GM18907 (cell line): Measurements from ENCODE around the gene RNF126.
"Not testable (repeated sequence)": the region's sequence is repeated elsewhere in the genome, so short reads cannot be mapped to it uniquely, and the experiment has no call there.

Source experiments
- ATAC-seq: cut with Tn5 transposase; IDR thresholded peaks from one replicate; pipeline ENCODE4 v1.9.1; 2021; ENCODE audit warnings: mild to moderate bottlenecking, moderate library complexity; ENCODE audit not compliant: unreplicated experiment

RNF126 gene

GRCh38 chr19:616062-616700 is 46.8 kb downstream of the RNF126 start:
- no peak for ATAC-seq

- no peak for ATAC-seq
Observed at GRCh38 chr19:615619-616018, 47.4 kb downstream of the RNF126 start.

GRCh38 chr19:613732-614567 is 49.1 kb downstream of the RNF126 start:
- no peak for ATAC-seq

- no peak for ATAC-seq
Observed at GRCh38 chr19:612941-613340, 50.1 kb downstream of the RNF126 start.

- ATAC-seq: no peak
Observed at GRCh38 chr19:611481-611868, 51.5 kb downstream of the RNF126 start.

GRCh38 chr19:610801-611480 is 52.1 kb downstream of the RNF126 start:
- no peak for ATAC-seq

GRCh38 chr19:610071-610800 is 52.8 kb downstream of the RNF126 start:
- ATAC-seq: no peak

- ATAC-seq: no peak
Observed at GRCh38 chr19:609004-609346, 54.0 kb downstream of the RNF126 start.

- ATAC-seq: no peak
Observed at GRCh38 chr19:608155-609003, 54.6 kb downstream of the RNF126 start.

- no peak for ATAC-seq
Observed at GRCh38 chr19:607301-608154, 55.5 kb downstream of the RNF126 start.

GRCh38 chr19:605061-605971 is 57.7 kb downstream of the RNF126 start:
- not testable (repeated sequence) for ATAC-seq

- no peak for ATAC-seq
Observed at GRCh38 chr19:604355-604754, 58.7 kb downstream of the RNF126 start.

GRCh38 chr19:603779-604178 is 59.2 kb downstream of the RNF126 start:
- ATAC-seq: not testable (repeated sequence)

- ATAC-seq: not testable (repeated sequence)
Observed at GRCh38 chr19:603302-603639, 59.7 kb downstream of the RNF126 start.

- no peak for ATAC-seq
Observed at GRCh38 chr19:602391-603301, 60.4 kb downstream of the RNF126 start.

- ATAC-seq: no peak
Observed at GRCh38 chr19:601790-602189, 61.2 kb downstream of the RNF126 start.

- no peak for ATAC-seq
Observed at GRCh38 chr19:601310-601709, 61.7 kb downstream of the RNF126 start.
